M059J (cell line): ENCODE data around the gene MID1IP1. TPM values are rescaled to one million over a fixed set of nuclear protein-coding genes. Genes with fewer than 3 reads are reported as not detected.

Source experiments
- total RNA-seq: library from RNA; depleted of rRNA; stranded (reverse); fragments of >200 nt; shearing (Covaris generic); gene quantifications from 2 replicates; pipeline ENCODE4 v1.2.3, GENCODE V29; 2014; rRNA removed

Gene MID1IP1
- total RNA-seq, 1 experiment from 2014 or later: 62.4 TPM

Other genes starting within 250 kb of the MID1IP1 start
- not detected in 2 replicates for gene TSPAN7, start 239.9 kb upstream of the MID1IP1 start, total RNA-seq